ENCODE results near the gene PAX3.

Gene PAX3

GRCh38 chr2:222239945-222240675, 58.7 kb downstream of the PAX3 start:
- no peak for DNase-seq (ENCODE audit: low read depth in 1 of 2, low spot score in 1 of 2)
- in situ Hi-C loops (cut with HindIII; ENCODE audit: low pct_unique_long_range_greater_than_20kb, low sequenced_read_pairs), result no loop called here
- TF ChIP-seq JUND (IDR thresholded peaks at IDR 0.05; ENCODE audit: low read depth), result no peak

GRCh38 chr2:222239091-222239490, 59.7 kb downstream of the PAX3 start:
- DNase-seq (ENCODE audit: low read depth in 1 of 2, low spot score in 1 of 2), result no peak
- TF ChIP-seq JUND (IDR thresholded peaks at IDR 0.05; ENCODE audit: low read depth), result no peak
- in situ Hi-C loops (cut with HindIII; ENCODE audit: low pct_unique_long_range_greater_than_20kb, low sequenced_read_pairs), result no loop called here

GRCh38 chr2:222238072-222238471, 60.7 kb downstream of the PAX3 start:
- TF ChIP-seq JUND (IDR thresholded peaks at IDR 0.05; ENCODE audit: low read depth), result no peak
- no peak for DNase-seq (ENCODE audit: low read depth in 1 of 2, low spot score in 1 of 2)
- in situ Hi-C loops (cut with HindIII; ENCODE audit: low pct_unique_long_range_greater_than_20kb, low sequenced_read_pairs), result no loop called here

GRCh38 chr2:222232839-222233238, 66.0 kb downstream of the PAX3 start:
- no peak for TF ChIP-seq JUND (IDR thresholded peaks at IDR 0.05; ENCODE audit: low read depth)
- DNase-seq (ENCODE audit: low read depth in 1 of 2, low spot score in 1 of 2), result no peak
- in situ Hi-C loops (cut with HindIII; ENCODE audit: low pct_unique_long_range_greater_than_20kb, low sequenced_read_pairs), result no loop called here

- no peak for DNase-seq (ENCODE audit: low read depth in 1 of 2, low spot score in 1 of 2)
- in situ Hi-C loops (cut with HindIII; ENCODE audit: low pct_unique_long_range_greater_than_20kb, low sequenced_read_pairs), result no loop called here
- TF ChIP-seq JUND (IDR thresholded peaks at IDR 0.05; ENCODE audit: low read depth), result no peak
Measured at GRCh38 chr2:222232372-222232771, 66.4 kb downstream of the PAX3 start.

GRCh38 chr2:222228054-222228453, 70.7 kb downstream of the PAX3 start:
- in situ Hi-C loops (cut with HindIII; ENCODE audit: low pct_unique_long_range_greater_than_20kb, low sequenced_read_pairs), result no loop called here
- TF ChIP-seq JUND (IDR thresholded peaks at IDR 0.05; ENCODE audit: low read depth), result no peak
- DNase-seq (ENCODE audit: low read depth in 1 of 2, low spot score in 1 of 2), result no peak

- TF ChIP-seq JUND (IDR thresholded peaks at IDR 0.05; ENCODE audit: low read depth), result no peak
- in situ Hi-C loops (cut with HindIII; ENCODE audit: low pct_unique_long_range_greater_than_20kb, low sequenced_read_pairs), result no loop called here
- DNase-seq (ENCODE audit: low read depth in 1 of 2, low spot score in 1 of 2), result no peak
Measured at GRCh38 chr2:222218786-222219185, 80.0 kb downstream of the PAX3 start.

GRCh38 chr2:222217712-222218111, 81.1 kb downstream of the PAX3 start:
- DNase-seq (ENCODE audit: low read depth in 1 of 2, low spot score in 1 of 2), result no peak
- no peak for TF ChIP-seq JUND (IDR thresholded peaks at IDR 0.05; ENCODE audit: low read depth)
- in situ Hi-C loops (cut with HindIII; ENCODE audit: low pct_unique_long_range_greater_than_20kb, low sequenced_read_pairs), result no loop called here

- in situ Hi-C loops (cut with HindIII; ENCODE audit: low pct_unique_long_range_greater_than_20kb, low sequenced_read_pairs), result no loop called here
- no peak for DNase-seq (ENCODE audit: low read depth in 1 of 2, low spot score in 1 of 2)
- TF ChIP-seq JUND (IDR thresholded peaks at IDR 0.05; ENCODE audit: low read depth), result no peak
Measured at GRCh38 chr2:222214885-222215284, 83.9 kb downstream of the PAX3 start.

- TF ChIP-seq JUND (IDR thresholded peaks at IDR 0.05; ENCODE audit: low read depth), result no peak
- no peak for DNase-seq (ENCODE audit: low read depth in 1 of 2, low spot score in 1 of 2)
- in situ Hi-C loops (cut with HindIII; ENCODE audit: low pct_unique_long_range_greater_than_20kb, low sequenced_read_pairs), result no loop called here
Measured at GRCh38 chr2:222213049-222213448, 85.7 kb downstream of the PAX3 start.

- in situ Hi-C loops (cut with HindIII; ENCODE audit: low pct_unique_long_range_greater_than_20kb, low sequenced_read_pairs), result no loop called here
- no peak for DNase-seq (ENCODE audit: low read depth in 1 of 2, low spot score in 1 of 2)
- TF ChIP-seq JUND (IDR thresholded peaks at IDR 0.05; ENCODE audit: low read depth), result no peak
Measured at GRCh38 chr2:222212571-222212970, 86.2 kb downstream of the PAX3 start.

- in situ Hi-C loops (cut with HindIII; ENCODE audit: low pct_unique_long_range_greater_than_20kb, low sequenced_read_pairs), result no loop called here
- no peak for DNase-seq (ENCODE audit: low read depth in 1 of 2, low spot score in 1 of 2)
- no peak for TF ChIP-seq JUND (IDR thresholded peaks at IDR 0.05; ENCODE audit: low read depth)
Measured at GRCh38 chr2:222208010-222208690, 90.6 kb downstream of the PAX3 start.

GRCh38 chr2:222205136-222205535, 93.7 kb downstream of the PAX3 start:
- no peak for DNase-seq (ENCODE audit: low read depth in 1 of 2, low spot score in 1 of 2)
- TF ChIP-seq JUND (IDR thresholded peaks at IDR 0.05; ENCODE audit: low read depth), result no peak
- in situ Hi-C loops (cut with HindIII; ENCODE audit: low pct_unique_long_range_greater_than_20kb, low sequenced_read_pairs), result no loop called here

Measured in T47D (cell line).